ENCODE results near the gene EML6.

DNA sequence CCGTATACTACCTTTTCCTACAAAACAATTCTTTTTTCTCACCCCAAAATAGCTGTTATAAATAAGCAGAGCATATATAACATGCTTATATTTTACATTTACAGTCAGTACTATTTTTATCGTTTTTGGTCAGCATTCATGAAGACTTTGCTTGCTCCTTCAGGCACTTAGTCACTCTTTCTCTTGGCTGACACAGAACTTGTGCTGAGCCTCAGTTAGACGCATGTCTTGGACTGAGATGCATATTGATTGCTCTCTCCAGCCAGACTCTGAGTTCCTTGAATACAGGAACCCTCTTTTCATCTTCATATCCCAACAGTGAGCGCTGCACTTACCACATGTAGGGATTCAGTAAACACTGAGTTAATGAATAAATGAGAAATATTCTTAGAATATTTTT lies 168.4 kb downstream of the EML6 start:
- TF ChIP-seq, protein P1, sequence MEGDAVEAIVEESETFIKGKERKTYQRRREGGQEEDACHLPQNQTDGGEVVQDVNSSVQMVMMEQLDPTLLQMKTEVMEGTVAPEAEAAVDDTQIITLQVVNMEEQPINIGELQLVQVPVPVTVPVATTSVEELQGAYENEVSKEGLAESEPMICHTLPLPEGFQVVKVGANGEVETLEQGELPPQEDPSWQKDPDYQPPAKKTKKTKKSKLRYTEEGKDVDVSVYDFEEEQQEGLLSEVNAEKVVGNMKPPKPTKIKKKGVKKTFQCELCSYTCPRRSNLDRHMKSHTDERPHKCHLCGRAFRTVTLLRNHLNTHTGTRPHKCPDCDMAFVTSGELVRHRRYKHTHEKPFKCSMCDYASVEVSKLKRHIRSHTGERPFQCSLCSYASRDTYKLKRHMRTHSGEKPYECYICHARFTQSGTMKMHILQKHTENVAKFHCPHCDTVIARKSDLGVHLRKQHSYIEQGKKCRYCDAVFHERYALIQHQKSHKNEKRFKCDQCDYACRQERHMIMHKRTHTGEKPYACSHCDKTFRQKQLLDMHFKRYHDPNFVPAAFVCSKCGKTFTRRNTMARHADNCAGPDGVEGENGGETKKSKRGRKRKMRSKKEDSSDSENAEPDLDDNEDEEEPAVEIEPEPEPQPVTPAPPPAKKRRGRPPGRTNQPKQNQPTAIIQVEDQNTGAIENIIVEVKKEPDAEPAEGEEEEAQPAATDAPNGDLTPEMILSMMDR (IDR thresholded peaks at IDR 0.05) = no peak
- TF ChIP-seq POLR2A (IDR thresholded peaks at IDR 0.05) = no peak
